GM23248 (cell line): ENCODE data around the gene FXYD5. TPM values are rescaled to one million over a fixed set of nuclear protein-coding genes. Genes with fewer than 3 reads are reported as not detected.

Experiments
- DNase-seq: peaks from one replicate; pipeline ENCODE4 v3.0.0-alpha.2; 2015
- H2AFZ ChIP-seq: fragments of 200-600 bp; sonication (generic); 2 replicates; pipeline ENCODE4 v1.6.1; 2016; ENCODE audit warnings: antibody characterized with exemption
- H3F3A ChIP-seq: fragments of 200-600 bp; sonication (generic); 2 replicates; pipeline ENCODE4 v1.6.1; 2016; ENCODE audit warnings: mild to moderate bottlenecking, antibody characterized with exemption, mixed run types; ENCODE audit not compliant: insufficient read depth
- H3K27ac ChIP-seq: fragments of 200-600 bp; sonication (generic); 2 replicates; pipeline ENCODE4 v1.5.1; 2016; ENCODE audit warnings: mild to moderate bottlenecking
- H3K27me3 ChIP-seq: fragments of 200-600 bp; sonication (generic); replicated peaks from 2 replicates; pipeline ENCODE4 v1.6.1; 2016; ENCODE audit warnings: mild to moderate bottlenecking; ENCODE audit not compliant: insufficient read depth
- H3K36me3 ChIP-seq: fragments of 200-600 bp; sonication (generic); 2 replicates; pipeline ENCODE4 v1.6.1; 2016; ENCODE audit warnings: low read depth, mild to moderate bottlenecking
- H3K4me1 ChIP-seq: fragments of 200-600 bp; sonication (generic); 2 replicates; pipeline ENCODE4 v1.6.1; 2016; ENCODE audit warnings: mild to moderate bottlenecking; ENCODE audit not compliant: insufficient read depth
- H3K4me2 ChIP-seq: fragments of 200-600 bp; sonication (generic); one replicate; pipeline ENCODE4 v1.6.1; 2016; ENCODE audit warnings: mild to moderate bottlenecking; ENCODE audit not compliant: unreplicated experiment
- H3K4me3 ChIP-seq: fragments of 200-600 bp; sonication (generic); 2 replicates; pipeline ENCODE4 v1.5.1; 2016; ENCODE audit warnings: mild to moderate bottlenecking
- H3K79me2 ChIP-seq: fragments of 200-600 bp; sonication (generic); 2 replicates; pipeline ENCODE4 v1.6.1; 2016; ENCODE audit warnings: mild to moderate bottlenecking; ENCODE audit not compliant: insufficient read depth
- H3K9ac ChIP-seq: fragments of 200-600 bp; sonication (generic); 2 replicates; pipeline ENCODE4 v1.6.1; 2016; ENCODE audit warnings: mild to moderate bottlenecking
- H3K9me2 ChIP-seq: fragments of 200-600 bp; sonication (generic); 2 replicates; pipeline ENCODE4 v1.6.1; 2016; ENCODE audit warnings: mixed run types, mild to moderate bottlenecking, moderate library complexity; ENCODE audit not compliant: insufficient read depth
- H3K9me3 ChIP-seq: fragments of 200-600 bp; sonication (generic); one replicate; pipeline ENCODE4 v1.6.1; 2017; ENCODE audit warnings: low read depth
- H4K20me1 ChIP-seq: fragments of 200-600 bp; sonication (generic); 2 replicates; pipeline ENCODE4 v1.6.0; 2016; ENCODE audit not compliant: insufficient read depth
- EZH2 ChIP-seq: fragments of 200-600 bp; sonication (generic); IDR thresholded peaks from 2 replicates; pipeline ENCODE4 v1.6.1; 2018; ENCODE audit warnings: antibody characterized with exemption, mild to moderate bottlenecking; ENCODE audit not compliant: insufficient read depth, poor library complexity, severe bottlenecking
- EZH2phosphoT487 ChIP-seq: fragments of 200-600 bp; sonication (generic); IDR thresholded peaks from 2 replicates; pipeline ENCODE4 v1.6.1; 2018; ENCODE audit warnings: antibody characterized with exemption, moderate library complexity, mild to moderate bottlenecking, low read depth; ENCODE audit not compliant: insufficient read depth
- WGBS, 2 experiments: methylation state at CpG; one replicate each; pipeline ENCODE4 v1.1.6; 2015 to 2017; ENCODE audit warnings: low lambda C conversion rate in 2 of 2, low coverage in 1 of 2; ENCODE audit errors: missing lambda C conversion rate in 2 of 2; 5-methylcytosine and 5-hydroxymethylcytosine counted together
- in situ Hi-C: fragments of 300-500 bp; cut with MboI; formaldehyde crosslinking; loops from 2 replicates; pipeline ENCODE4 v1.15.0; 2020
- polyA plus RNA-seq: library from polyadenylated mRNA; unstranded; fragments of >200 nt; fragmentation: Nextera tagmentation; extraction: Ambion mirVana; gene quantifications from 2 replicates; pipeline ENCODE4 v1.2.1, GENCODE V29; 2016
- total RNA-seq: library from RNA; depleted of rRNA; stranded (reverse); fragments of >200 nt; shearing (Covaris generic); gene quantifications from 2 replicates; pipeline ENCODE4 v1.2.3, GENCODE V29; 2014

The FXYD5 gene
- total and polyA plus RNA-seq, 2 experiments from 2014 or later: 233 to 496 TPM

GRCh38 chr19:35202722-35203688 lies 48.5 kb downstream of the FXYD5 start:
- Histone ChIP-seq H3K9ac (no peak overlapping the region), H3K79me2 (no peaks in the 10 kb centered on the region), H2AFZ (no peak overlapping the region)

GRCh38 chr19:35204799-35205732 lies 50.5 kb downstream of the FXYD5 start:
- WGBS, 2 experiments: 44 to 45% methylated on average over 11 to 13 of the region's 13 CpGs
- no peaks in the 10 kb centered on the region for H3K9me2 ChIP-seq
- TF ChIP-seq EZH2phosphoT487 (no peak), EZH2 (no peak)

More at GRCh38 chr19:35202722-35203688, 48.5 kb downstream of the FXYD5 start:
- no peaks in the 10 kb centered on the region for H3K4me1 ChIP-seq
- 64 to 65% methylated on average over 4 of the region's 4 CpGs for WGBS, 2 experiments
- no peak overlapping the region for H3K4me2 ChIP-seq
- H4K20me1 ChIP-seq: no peaks in the 10 kb centered on the region
- no peaks in the 10 kb centered on the region for H3K36me3 ChIP-seq
- no peaks in the 10 kb centered on the region for H3K9me3 ChIP-seq
- TF ChIP-seq EZH2 (no peak), EZH2phosphoT487 (no peak)
- no peak overlapping the region for H3K27ac ChIP-seq
- H3K9me2 ChIP-seq: no peaks in the 10 kb centered on the region
- in situ Hi-C loops: no loop called here
- no peak for DNase-seq
- no peaks in the 10 kb centered on the region for H3F3A ChIP-seq
- H3K27me3 ChIP-seq: peaks cover 13% of the 10 kb centered on the region
- no peak overlapping the region for H3K4me3 ChIP-seq

GRCh38 chr19:35205733-35206323 lies 51.3 kb downstream of the FXYD5 start:
- Histone ChIP-seq H3K9me3 (no peaks in the 10 kb centered on the region), H3K4me2 (no peak overlapping the region), H3K9me2 (no peaks in the 10 kb centered on the region), H3K36me3 (no peaks in the 10 kb centered on the region), H2AFZ (no peak overlapping the region), H4K20me1 (no peaks in the 10 kb centered on the region), H3K4me1 (no peaks in the 10 kb centered on the region), H3K27ac (no peak overlapping the region), H3F3A (no peaks in the 10 kb centered on the region), H3K27me3 (peaks cover 11% of the 10 kb centered on the region; the same call in 1 of the 2 replicates), H3K4me3 (no peak overlapping the region), H3K9ac (no peak overlapping the region), H3K79me2 (no peaks in the 10 kb centered on the region)
- no peak for DNase-seq
- in situ Hi-C loops: no loop called here
- WGBS, 2 experiments: 41 to 45% methylated on average over 6 of the region's 6 CpGs
- TF ChIP-seq EZH2 (no peak), EZH2phosphoT487 (no peak)

More at GRCh38 chr19:35204799-35205732, 50.5 kb downstream of the FXYD5 start:
- no peak overlapping the region for H3K4me3 ChIP-seq
- H3K79me2 ChIP-seq: no peaks in the 10 kb centered on the region
- H3K4me2 ChIP-seq: no peak overlapping the region
- H4K20me1 ChIP-seq: no peaks in the 10 kb centered on the region
- H2AFZ ChIP-seq: no peak overlapping the region
- no peaks in the 10 kb centered on the region for H3K4me1 ChIP-seq
- in situ Hi-C loops: no loop called here
- H3F3A ChIP-seq: no peaks in the 10 kb centered on the region
- H3K27me3 ChIP-seq: peaks cover 13% of the 10 kb centered on the region
- no peak for DNase-seq
- no peak overlapping the region for H3K27ac ChIP-seq
- no peaks in the 10 kb centered on the region for H3K36me3 ChIP-seq
- H3K9me3 ChIP-seq: no peaks in the 10 kb centered on the region
- H3K9ac ChIP-seq: no peak overlapping the region

- in situ Hi-C loops: no loop called here
- TF ChIP-seq EZH2 (no peak), EZH2phosphoT487 (no peak)
Measured at GRCh38 chr19:35206379-35206778, 51.8 kb downstream of the FXYD5 start.

More at GRCh38 chr19:35206379-35206778, 51.8 kb downstream of the FXYD5 start:
- Histone ChIP-seq H3K27ac (no peak overlapping the region), H3K9me2 (no peaks in the 10 kb centered on the region), H3K27me3 (peaks cover 7% of the 10 kb centered on the region; the same call in 1 of the 2 replicates), H3K9me3 (no peaks in the 10 kb centered on the region), H3K79me2 (no peaks in the 10 kb centered on the region), H4K20me1 (no peaks in the 10 kb centered on the region), H3K9ac (no peak overlapping the region), H2AFZ (no peak overlapping the region), H3K4me1 (no peaks in the 10 kb centered on the region), H3K4me3 (no peak overlapping the region), H3F3A (no peaks in the 10 kb centered on the region), H3K36me3 (no peaks in the 10 kb centered on the region), H3K4me2 (no peak overlapping the region)
- WGBS, 2 experiments: 28 to 29% methylated on average over 5 of the region's 5 CpGs
- no peak for DNase-seq
